Measurements from ENCODE around the gene GABRG3.

The GABRG3 gene

GRCh38 chr15:27201425-27201824 lies 230.4 kb downstream of the GABRG3 start (continued):
- TF ChIP-seq PATZ1 (CRISPR knock-in tag; IDR thresholded peaks at IDR 0.05; ENCODE audit: borderline replicate concordance) (no peak), CSDC2 (CRISPR knock-in tag; IDR thresholded peaks at IDR 0.05) (no peak), ZNF70 (CRISPR knock-in tag; IDR thresholded peaks at IDR 0.05) (no peak), TCF4 (CRISPR knock-in tag; IDR thresholded peaks at IDR 0.05; ENCODE audit: borderline replicate concordance) (no peak), ESRRG (CRISPR knock-in tag; IDR thresholded peaks at IDR 0.05) (no peak), ZFP3 (CRISPR knock-in tag; IDR thresholded peaks at IDR 0.05) (no peak), SNAI2 (CRISPR knock-in tag; IDR thresholded peaks at IDR 0.05) (no peak)

- no peak for TF ChIP-seq CSRNP3 (CRISPR knock-in tag; IDR thresholded peaks at IDR 0.05)
- TF ChIP-seq BACH2 (CRISPR knock-in tag; IDR thresholded peaks at IDR 0.05; ENCODE audit: borderline replicate concordance): no peak
- no peak for TF ChIP-seq CSDC2 (CRISPR knock-in tag; IDR thresholded peaks at IDR 0.05)
- TF ChIP-seq TOX (CRISPR knock-in tag; IDR thresholded peaks at IDR 0.05; ENCODE audit: borderline replicate concordance): no peak
- no peak for TF ChIP-seq ARNTL (CRISPR knock-in tag; IDR thresholded peaks at IDR 0.05; ENCODE audit: borderline replicate concordance, low read depth)
- TF ChIP-seq GLIS3 (CRISPR knock-in tag; IDR thresholded peaks at IDR 0.05): no peak
- TF ChIP-seq PATZ1 (CRISPR knock-in tag; IDR thresholded peaks at IDR 0.05; ENCODE audit: borderline replicate concordance): no peak
- no peak for TF ChIP-seq ISL1 (CRISPR knock-in tag; IDR thresholded peaks at IDR 0.05)
- TF ChIP-seq TCF4 (CRISPR knock-in tag; IDR thresholded peaks at IDR 0.05; ENCODE audit: borderline replicate concordance): no peak
- no peak for TF ChIP-seq ZNF70 (CRISPR knock-in tag; IDR thresholded peaks at IDR 0.05)
- TF ChIP-seq, protein P1, sequence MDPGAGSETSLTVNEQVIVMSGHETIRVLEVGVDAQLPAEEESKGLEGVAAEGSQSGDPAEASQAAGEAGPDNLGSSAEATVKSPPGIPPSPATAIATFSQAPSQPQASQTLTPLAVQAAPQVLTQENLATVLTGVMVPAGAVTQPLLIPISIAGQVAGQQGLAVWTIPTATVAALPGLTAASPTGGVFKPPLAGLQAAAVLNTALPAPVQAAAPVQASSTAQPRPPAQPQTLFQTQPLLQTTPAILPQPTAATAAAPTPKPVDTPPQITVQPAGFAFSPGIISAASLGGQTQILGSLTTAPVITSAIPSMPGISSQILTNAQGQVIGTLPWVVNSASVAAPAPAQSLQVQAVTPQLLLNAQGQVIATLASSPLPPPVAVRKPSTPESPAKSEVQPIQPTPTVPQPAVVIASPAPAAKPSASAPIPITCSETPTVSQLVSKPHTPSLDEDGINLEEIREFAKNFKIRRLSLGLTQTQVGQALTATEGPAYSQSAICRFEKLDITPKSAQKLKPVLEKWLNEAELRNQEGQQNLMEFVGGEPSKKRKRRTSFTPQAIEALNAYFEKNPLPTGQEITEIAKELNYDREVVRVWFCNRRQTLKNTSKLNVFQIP (CRISPR knock-in tag; IDR thresholded peaks at IDR 0.05; ENCODE audit: borderline replicate concordance, low read depth): no peak
- no peak for TF ChIP-seq PPARA (CRISPR knock-in tag; IDR thresholded peaks at IDR 0.05; ENCODE audit: borderline replicate concordance)
- TF ChIP-seq TSHZ2 (CRISPR knock-in tag; IDR thresholded peaks at IDR 0.05): no peak
- no peak for TF ChIP-seq SNAI2 (CRISPR knock-in tag; IDR thresholded peaks at IDR 0.05)
- no peak for TF ChIP-seq OSR1 (CRISPR knock-in tag; IDR thresholded peaks at IDR 0.05)
- no peak for TF ChIP-seq ZFP3 (CRISPR knock-in tag; IDR thresholded peaks at IDR 0.05)
- TF ChIP-seq, protein P2, sequence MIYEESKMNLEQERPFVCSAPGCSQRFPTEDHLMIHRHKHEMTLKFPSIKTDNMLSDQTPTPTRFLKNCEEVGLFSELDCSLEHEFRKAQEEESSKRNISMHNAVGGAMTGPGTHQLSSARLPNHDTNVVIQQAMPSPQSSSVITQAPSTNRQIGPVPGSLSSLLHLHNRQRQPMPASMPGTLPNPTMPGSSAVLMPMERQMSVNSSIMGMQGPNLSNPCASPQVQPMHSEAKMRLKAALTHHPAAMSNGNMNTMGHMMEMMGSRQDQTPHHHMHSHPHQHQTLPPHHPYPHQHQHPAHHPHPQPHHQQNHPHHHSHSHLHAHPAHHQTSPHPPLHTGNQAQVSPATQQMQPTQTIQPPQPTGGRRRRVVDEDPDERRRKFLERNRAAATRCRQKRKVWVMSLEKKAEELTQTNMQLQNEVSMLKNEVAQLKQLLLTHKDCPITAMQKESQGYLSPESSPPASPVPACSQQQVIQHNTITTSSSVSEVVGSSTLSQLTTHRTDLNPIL (CRISPR knock-in tag; IDR thresholded peaks at IDR 0.05; ENCODE audit: low read depth): no peak
- no peak for TF ChIP-seq ZNF8 (CRISPR knock-in tag; IDR thresholded peaks at IDR 0.05)
- TF ChIP-seq ESRRG (CRISPR knock-in tag; IDR thresholded peaks at IDR 0.05): no peak
- ATAC-seq: no peak
These were observed 239.2 kb downstream of the GABRG3 start for GRCh38 chr15:27210176-27210575.

Measured in SK-N-SH treated with all-trans-retinoic acid at 6 μM for 48 hours (cell line).